WI38 (cell line): ENCODE measurements around the gene UBR1.

Source experiments
- H3K4me3 ChIP-seq: 2 replicates; pipeline ENCODE4 v1.5.1; 2011; ENCODE audit warnings: low read depth, mild to moderate bottlenecking, control low read depth, low read length
- CTCF ChIP-seq: IDR thresholded peaks from 2 replicates; pipeline ENCODE4 v1.5.1; 2012; ENCODE audit warnings: low read depth, mild to moderate bottlenecking, control low read depth, low read length

Gene UBR1

GRCh38 chr15:43127752-43128151 is 21.9 kb upstream of the UBR1 start:
- no peak for TF ChIP-seq CTCF
- no peak overlapping the region for H3K4me3 ChIP-seq

GRCh38 chr15:43126356-43126755 is 20.5 kb upstream of the UBR1 start:
- TF ChIP-seq CTCF: no peak
- no peak overlapping the region for H3K4me3 ChIP-seq

- H3K4me3 ChIP-seq: no peak overlapping the region
- TF ChIP-seq CTCF: no peak
Observed at GRCh38 chr15:43125100-43125661, 19.3 kb upstream of the UBR1 start.

- no peak overlapping the region for H3K4me3 ChIP-seq
- no peak for TF ChIP-seq CTCF
Observed at GRCh38 chr15:43121863-43122262, 16.0 kb upstream of the UBR1 start.

GRCh38 chr15:43118829-43119228 is 13.0 kb upstream of the UBR1 start:
- TF ChIP-seq CTCF: no peak
- H3K4me3 ChIP-seq: no peak overlapping the region

GRCh38 chr15:43118286-43118685 is 12.4 kb upstream of the UBR1 start:
- no peak for TF ChIP-seq CTCF
- no peak overlapping the region for H3K4me3 ChIP-seq

- no peak overlapping the region for H3K4me3 ChIP-seq
- no peak for TF ChIP-seq CTCF
Observed at GRCh38 chr15:43111354-43111753, 5.5 kb upstream of the UBR1 start.
